Subcutaneous abdominal adipose tissue (tissue), 5 donors: ENCODE data around the gene TMEM131.
"Not testable (repeated sequence)": the region's sequence is repeated elsewhere in the genome, so short reads cannot be mapped to it uniquely, and the experiment has no call there.

Source experiments
- H3K27ac ChIP-seq: one replicate; pipeline ENCODE4 v1.7.0; 2013; ENCODE audit warnings: low read depth, mild to moderate bottlenecking, inconsistent platforms, low read length, moderate library complexity
- H3K27me3 ChIP-seq, 5 donors: one replicate each; pipeline ENCODE4 v1.7.0; 2013; ENCODE audit warnings: low read length in 5 of 5, inconsistent platforms in 1 of 5; ENCODE audit not compliant: control insufficient read depth in 5 of 5, insufficient read depth in 4 of 5
- H3K36me3 ChIP-seq, 5 donors: one replicate each; pipeline ENCODE4 v1.7.0; 2013; ENCODE audit warnings: low read length in 5 of 5; ENCODE audit not compliant: control insufficient read depth in 5 of 5, insufficient read depth in 5 of 5
- H3K4me1 ChIP-seq, 5 donors: one replicate each; pipeline ENCODE4 v1.7.0; 2013; ENCODE audit warnings: low read length in 5 of 5, mild to moderate bottlenecking in 3 of 5, moderate library complexity in 1 of 5; ENCODE audit not compliant: control insufficient read depth in 5 of 5, insufficient read depth in 5 of 5
- H3K4me3 ChIP-seq, 5 donors: one replicate each; pipeline ENCODE4 v1.7.0; 2013; ENCODE audit warnings: low read length in 5 of 5, low read depth in 1 of 5
- H3K9ac ChIP-seq, 5 donors: one replicate each; pipeline ENCODE4 v1.7.0; 2013; ENCODE audit warnings: low read length in 5 of 5, mild to moderate bottlenecking in 4 of 5, moderate library complexity in 3 of 5
- H3K9me3 ChIP-seq, 5 donors: one replicate each; pipeline ENCODE4 v1.7.0; 2013; ENCODE audit warnings: low read length in 5 of 5; ENCODE audit not compliant: control insufficient read depth in 5 of 5
- donor health status: healthy.
- donor health status: healthy.
- donor health status: healthy.
- donor health status: healthy.
- donor health status: healthy.

TMEM131 gene

DNA sequence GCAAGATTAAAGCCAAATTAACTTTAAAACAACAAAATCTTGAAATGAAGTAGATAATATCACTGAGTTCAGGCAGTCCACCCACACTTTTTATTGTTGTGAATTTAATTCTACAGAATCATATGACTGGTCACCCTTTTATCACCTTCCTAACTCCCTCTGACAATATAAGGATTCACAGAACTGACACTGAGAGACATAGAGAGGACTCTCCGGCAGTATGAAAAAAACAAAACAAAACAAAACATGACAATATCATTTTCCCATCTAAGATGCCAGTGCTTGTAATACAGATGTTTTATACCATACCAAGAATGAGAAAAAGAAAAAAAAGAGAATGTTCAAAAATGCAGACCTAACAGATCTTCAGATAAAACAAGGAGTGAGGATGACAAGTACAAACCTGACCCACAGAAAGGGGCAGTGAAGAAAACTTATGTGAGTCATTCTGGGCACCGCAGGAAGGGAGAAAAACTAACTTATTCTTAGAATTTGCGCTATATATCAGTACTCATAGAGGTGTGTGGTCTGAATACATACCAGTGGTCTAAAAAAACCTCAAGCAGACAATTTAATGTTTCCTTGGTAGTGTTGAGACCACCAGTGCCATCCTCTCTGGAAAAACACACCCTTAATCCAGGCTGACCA is 145.7 kb downstream of the TMEM131 start:
- Histone ChIP-seq H3K36me3 (peaks cover 0 to 7% (median 0%) of the 10 kb centered on the region in 5 donors), H3K27me3 (no peaks in the 10 kb centered on the region), H3K9ac (no peak overlapping the region), H3K4me3 (no peak overlapping the region), H3K4me1 (no peaks in the 10 kb centered on the region), H3K9me3 (no peaks in the 10 kb centered on the region), H3K27ac (no peak overlapping the region)

DNA sequence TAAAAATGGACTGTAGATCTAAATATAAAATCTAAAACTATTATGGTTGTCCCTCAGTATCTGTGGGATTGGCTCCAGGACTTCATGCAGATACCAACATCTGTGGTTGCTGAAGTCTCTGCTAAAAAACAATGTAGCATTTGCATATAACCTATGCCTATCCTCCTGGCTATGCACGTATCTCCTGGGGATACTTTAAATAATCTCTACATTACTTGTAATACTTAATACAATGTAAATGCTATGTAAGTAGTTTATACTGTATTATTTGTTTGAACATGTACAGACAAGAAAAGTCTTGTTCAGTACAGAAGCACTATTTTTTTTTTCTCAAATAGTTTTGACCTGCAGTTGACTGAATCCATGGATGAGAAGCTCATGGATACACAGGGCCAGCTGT is 147.4 kb downstream of the TMEM131 start:
- no peak overlapping the region for H3K9ac ChIP-seq
- H3K4me3 ChIP-seq, result no peak overlapping the region
- no peak overlapping the region for H3K27ac ChIP-seq
- H3K4me1 ChIP-seq, result no peaks in the 10 kb centered on the region
- H3K9me3 ChIP-seq, result no peaks in the 10 kb centered on the region
- H3K36me3 ChIP-seq, result peaks cover 0 to 7% (median 0%) of the 10 kb centered on the region in 5 donors
- H3K27me3 ChIP-seq, result no peaks in the 10 kb centered on the region

DNA sequence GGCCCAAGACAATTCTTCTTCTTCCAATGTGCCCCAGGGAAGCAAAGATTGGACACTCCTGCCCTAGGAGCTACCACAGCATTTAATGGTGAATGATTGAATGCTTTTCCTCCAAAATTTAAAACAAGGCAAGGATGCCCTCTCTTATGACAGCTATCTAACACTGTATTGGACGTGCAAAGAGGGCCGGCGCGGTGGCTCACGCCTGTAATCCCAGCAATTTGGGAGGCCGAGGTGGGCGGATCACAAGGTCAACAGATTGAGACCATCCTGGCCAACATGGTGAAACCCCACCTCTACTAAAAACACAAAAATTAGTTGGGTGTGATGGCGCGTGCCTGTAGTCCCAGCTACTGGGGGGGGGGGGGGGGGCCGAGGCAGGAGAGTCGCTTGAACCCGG is 149.0 kb downstream of the TMEM131 start:
- H3K4me3 ChIP-seq, H3K9me3 ChIP-seq, H3K4me1 ChIP-seq, H3K9ac ChIP-seq, H3K27ac ChIP-seq, H3K36me3 ChIP-seq, H3K27me3 ChIP-seq: not testable (repeated sequence)

DNA sequence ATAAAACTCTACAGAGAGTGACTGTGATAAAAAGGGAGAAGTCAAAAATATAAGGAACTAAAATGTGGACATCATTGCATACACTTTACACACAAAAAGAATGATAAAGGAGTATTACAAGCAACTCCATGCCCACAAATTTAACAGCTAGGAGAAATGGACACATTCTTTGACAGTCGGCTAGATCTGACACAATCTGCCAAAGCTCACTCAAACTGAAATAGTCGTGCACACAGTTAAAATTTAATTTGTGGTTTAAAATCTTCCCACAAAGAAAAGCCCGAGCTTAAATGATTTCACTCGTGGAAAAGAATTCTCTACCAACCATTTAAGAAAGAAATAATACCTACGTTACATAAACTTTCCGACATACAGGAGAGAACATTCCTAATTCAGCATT is 149.9 kb downstream of the TMEM131 start:
- Histone ChIP-seq H3K4me1 (no peaks in the 10 kb centered on the region), H3K27me3 (no peaks in the 10 kb centered on the region), H3K4me3 (no peak overlapping the region), H3K9me3 (no peaks in the 10 kb centered on the region), H3K9ac (no peak overlapping the region), H3K27ac (no peak overlapping the region), H3K36me3 (peaks cover 3 to 7% (median 4%) of the 10 kb centered on the region in 5 donors)

DNA sequence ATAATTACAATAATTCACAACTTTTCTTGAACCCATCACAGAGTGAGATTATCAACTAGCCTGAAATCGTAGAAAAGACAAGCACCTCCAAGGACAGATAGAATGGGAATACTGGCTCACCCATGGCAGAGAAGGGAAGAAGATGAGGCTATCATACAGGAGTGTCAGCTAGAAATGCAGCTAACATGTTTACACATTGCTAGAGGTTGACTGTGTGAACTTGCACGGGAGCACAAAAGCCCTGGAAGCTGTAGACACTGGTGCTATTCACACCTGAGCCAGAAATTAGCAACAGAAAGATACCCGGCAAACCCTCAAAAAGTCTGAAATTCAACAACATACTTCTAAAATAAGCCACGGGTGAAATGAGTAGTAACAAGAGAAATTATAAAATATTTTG is 150.6 kb downstream of the TMEM131 start:
- H3K36me3 ChIP-seq, result peaks cover 8 to 14% (median 10%) of the 10 kb centered on the region in 5 donors
- no peak overlapping the region for H3K9ac ChIP-seq
- no peaks in the 10 kb centered on the region for H3K27me3 ChIP-seq
- no peak overlapping the region for H3K27ac ChIP-seq
- H3K4me3 ChIP-seq, result no peak overlapping the region
- H3K9me3 ChIP-seq, result no peaks in the 10 kb centered on the region
- no peaks in the 10 kb centered on the region for H3K4me1 ChIP-seq

DNA sequence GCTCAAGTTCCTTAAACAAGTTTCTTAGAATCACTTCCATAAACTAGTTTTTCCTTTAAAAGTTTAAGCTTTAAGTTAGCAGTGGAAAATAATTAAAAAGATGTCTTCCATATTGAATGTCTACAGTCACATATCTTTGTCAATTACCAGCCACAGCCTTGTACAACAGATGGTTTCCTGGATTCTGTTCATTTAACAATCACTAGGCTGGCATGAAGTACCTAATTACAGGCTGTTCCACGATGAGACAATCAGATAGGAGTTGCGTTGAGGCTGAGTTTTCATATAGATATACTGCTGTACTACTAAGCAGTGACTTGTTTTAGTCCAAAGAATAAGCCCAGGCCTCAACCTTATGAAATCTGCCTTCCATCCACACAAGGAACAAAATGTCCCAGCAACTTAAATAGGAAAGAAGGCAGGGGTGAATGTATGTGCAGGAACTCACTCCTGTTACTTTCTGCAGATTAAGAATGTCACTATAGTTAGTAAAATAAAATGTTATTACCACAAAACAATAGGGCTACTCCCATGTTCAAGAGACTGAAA is 151.4 kb downstream of the TMEM131 start:
- Histone ChIP-seq H3K9ac (no peak overlapping the region), H3K27me3 (no peaks in the 10 kb centered on the region), H3K4me1 (no peaks in the 10 kb centered on the region), H3K9me3 (no peaks in the 10 kb centered on the region), H3K36me3 (peaks cover 15 to 21% (median 16%) of the 10 kb centered on the region in 5 donors), H3K27ac (no peak overlapping the region), H3K4me3 (no peak overlapping the region)

DNA sequence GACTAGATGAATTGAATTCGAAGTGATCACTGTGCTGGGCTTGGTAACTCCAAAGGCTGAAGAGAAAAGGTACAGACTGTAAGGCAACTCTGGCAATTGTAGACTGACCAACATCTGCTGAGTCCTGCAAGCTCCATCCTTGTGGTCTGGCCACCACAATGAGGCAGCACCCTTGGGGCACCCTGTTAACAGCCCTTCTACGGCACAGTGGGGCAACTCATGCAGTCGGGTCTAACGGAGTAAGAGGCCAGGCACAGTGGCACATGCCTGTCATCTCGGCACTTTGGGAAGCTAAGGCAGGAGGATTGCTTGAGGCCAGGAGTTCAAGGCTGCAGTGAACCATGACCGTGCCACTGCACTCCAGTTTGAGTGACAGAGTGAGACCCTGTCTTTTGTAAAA is 155.6 kb downstream of the TMEM131 start:
- no peak overlapping the region for H3K4me3 ChIP-seq
- no peak overlapping the region for H3K9ac ChIP-seq
- no peaks in the 10 kb centered on the region for H3K27me3 ChIP-seq
- H3K27ac ChIP-seq, result no peak overlapping the region
- H3K9me3 ChIP-seq, result no peaks in the 10 kb centered on the region
- peaks cover 16 to 24% (median 23%) of the 10 kb centered on the region in 5 donors for H3K36me3 ChIP-seq
- H3K4me1 ChIP-seq, result no peaks in the 10 kb centered on the region

DNA sequence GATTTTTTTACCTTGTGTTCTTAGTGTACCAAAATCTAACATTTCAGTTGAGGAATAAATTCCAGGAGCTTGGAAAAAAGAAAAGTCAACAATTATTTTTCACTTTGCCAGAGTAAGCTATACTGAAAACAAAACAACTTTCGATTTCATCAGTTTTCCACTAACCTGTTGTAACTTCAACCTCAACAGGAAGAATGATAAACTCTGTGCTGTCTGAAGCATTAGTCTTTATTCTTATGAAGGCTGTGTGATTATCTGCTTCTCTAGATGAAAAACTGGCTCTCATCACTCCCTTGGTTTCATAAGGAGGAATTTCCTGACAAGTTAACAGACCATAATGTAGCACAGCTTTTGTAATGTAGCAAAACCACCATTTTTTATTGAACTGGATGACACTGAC is 161.1 kb downstream of the TMEM131 start:
- Histone ChIP-seq H3K4me1 (peaks cover 0 to 6% (median 0%) of the 10 kb centered on the region in 5 donors), H3K27ac (no peak overlapping the region), H3K9me3 (no peaks in the 10 kb centered on the region)

GRCh38 chr2:97831121-97831520 is 164.6 kb downstream of the TMEM131 start:
- Histone ChIP-seq H3K4me3 (no peak overlapping the region), H3K27ac (no peak overlapping the region)

More for the DNA sequence above, 161.1 kb downstream of the TMEM131 start:
- no peak overlapping the region for H3K4me3 ChIP-seq
- no peak overlapping the region for H3K9ac ChIP-seq
- H3K36me3 ChIP-seq, result peaks cover 6 to 24% (median 8%) of the 10 kb centered on the region in 5 donors
- H3K27me3 ChIP-seq, result no peaks in the 10 kb centered on the region

DNA sequence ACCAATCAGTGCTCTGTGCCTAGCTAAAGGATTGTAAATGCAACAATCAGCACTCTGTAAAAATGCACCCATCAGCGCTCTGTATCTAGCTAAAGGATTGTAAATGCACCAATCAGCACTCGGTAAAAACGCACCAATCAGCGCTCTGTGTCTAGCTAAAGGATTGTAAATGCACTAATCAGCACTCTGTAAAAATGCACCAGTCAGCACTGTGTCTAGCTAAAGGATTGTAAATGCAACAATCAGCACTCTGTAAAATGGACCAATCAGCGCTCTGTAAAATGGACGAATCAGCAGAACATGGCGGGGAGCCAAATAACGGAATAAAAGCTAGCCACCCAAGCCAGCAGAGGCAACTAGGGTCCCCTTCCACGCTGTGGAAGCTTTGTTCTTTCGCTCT is 166.5 kb downstream of the TMEM131 start:
- H3K27ac ChIP-seq, H3K9me3 ChIP-seq, H3K4me1 ChIP-seq, H3K9ac ChIP-seq, H3K4me3 ChIP-seq, H3K27me3 ChIP-seq: not testable (repeated sequence)
- H3K36me3 ChIP-seq, result peaks cover 4 to 17% (median 6%) of the 10 kb centered on the region in 5 donors

More at GRCh38 chr2:97831121-97831520, 164.6 kb downstream of the TMEM131 start:
- no peak overlapping the region for H3K9ac ChIP-seq
- no peaks in the 10 kb centered on the region for H3K9me3 ChIP-seq
- peaks cover 4 to 21% (median 6%) of the 10 kb centered on the region in 5 donors for H3K36me3 ChIP-seq
- no peaks in the 10 kb centered on the region for H3K27me3 ChIP-seq
- peaks cover 0 to 6% (median 0%) of the 10 kb centered on the region in 5 donors for H3K4me1 ChIP-seq
